Lung microvascular endothelial cell (primary cell): Measurements from ENCODE around the gene SPPL2A. TPM values are rescaled to one million over a fixed set of nuclear protein-coding genes. Genes with fewer than 3 reads are reported as not detected.
"Not testable (repeated sequence)": the region's sequence is repeated elsewhere in the genome, so short reads cannot be mapped to it uniquely, and the experiment has no call there.

Source experiments
- DNase-seq, 2 donors: peaks; one replicate each; pipeline versions ENCODE4 v3.0.0 to v3.0.0-alpha.2; 2010; ENCODE audit warnings: low read depth in 2 of 2
- total RNA-seq: library from RNA; depleted of rRNA; stranded (reverse); fragments of >200 nt; gene quantifications from 2 replicates; pipeline ENCODE4 v1.2.1, GENCODE V29; 2014

The SPPL2A gene
- total RNA-seq = 35.5 and 67.5 TPM in 2 replicates

DNA sequence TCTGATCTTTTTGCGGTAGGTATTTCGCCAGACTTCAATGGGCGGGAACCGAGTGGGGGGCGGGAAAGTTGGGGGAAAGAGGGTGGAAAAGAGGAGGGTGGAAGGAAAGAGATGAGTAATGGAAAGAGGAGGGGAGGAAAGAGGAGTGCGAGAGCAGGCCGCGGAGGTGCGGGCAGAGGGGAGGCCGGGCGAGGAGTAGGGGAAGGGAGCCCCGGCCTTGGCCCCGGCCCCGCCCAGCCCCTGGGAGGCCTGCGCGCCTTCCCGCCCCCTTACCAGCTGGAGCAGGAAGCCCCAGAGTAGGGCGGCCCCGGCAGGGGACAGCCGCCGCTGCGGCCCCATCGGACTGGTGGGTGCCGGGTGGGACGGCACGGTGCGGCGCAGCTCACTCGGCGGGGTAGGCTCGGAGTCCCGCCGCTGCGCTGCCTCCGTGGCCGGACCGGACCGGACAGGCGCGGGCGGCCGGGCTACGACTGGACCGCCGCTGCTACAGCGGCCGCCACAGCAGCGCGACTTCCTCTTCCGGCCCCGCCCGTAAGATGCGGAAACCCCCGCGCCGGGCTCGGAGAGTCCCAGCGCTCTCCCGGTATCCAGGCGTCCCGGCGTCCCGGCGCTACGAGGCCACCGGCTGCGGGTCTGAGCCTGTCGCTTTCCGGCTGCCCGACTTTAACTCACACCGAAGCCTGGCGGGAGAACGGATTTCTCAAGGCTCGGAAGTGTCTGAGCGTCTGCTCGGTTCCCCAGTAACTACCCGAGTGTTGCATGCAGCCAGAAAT, at the start of gene SPPL2A:
SPPL2A (minus strand) TSS at position 512 of the 773 bp plus-strand sequence; CDS start at position 339, 173 bp downstream.
- DNase-seq = peak; percentile 79 to 87

DNA sequence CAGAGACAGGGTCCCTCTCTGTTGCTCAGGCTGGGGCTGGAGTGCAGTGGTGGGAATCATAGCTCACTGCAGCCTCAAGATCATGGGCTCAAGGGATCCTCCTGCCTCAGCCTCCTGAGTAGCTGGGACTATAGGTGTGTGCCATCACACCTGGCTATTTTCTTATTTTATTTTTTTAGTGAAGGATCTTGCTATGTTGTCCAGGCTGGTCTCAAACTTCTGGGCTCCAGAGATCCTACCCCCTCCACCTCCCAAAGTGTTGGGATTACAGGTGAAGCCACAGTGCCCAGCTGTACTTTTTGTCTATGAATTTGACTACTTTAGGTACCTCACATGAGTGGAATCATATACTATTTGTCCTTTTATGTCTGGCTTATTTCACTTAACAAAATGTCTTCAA, 49.1 kb upstream of the SPPL2A start:
- no peak for DNase-seq

DNA sequence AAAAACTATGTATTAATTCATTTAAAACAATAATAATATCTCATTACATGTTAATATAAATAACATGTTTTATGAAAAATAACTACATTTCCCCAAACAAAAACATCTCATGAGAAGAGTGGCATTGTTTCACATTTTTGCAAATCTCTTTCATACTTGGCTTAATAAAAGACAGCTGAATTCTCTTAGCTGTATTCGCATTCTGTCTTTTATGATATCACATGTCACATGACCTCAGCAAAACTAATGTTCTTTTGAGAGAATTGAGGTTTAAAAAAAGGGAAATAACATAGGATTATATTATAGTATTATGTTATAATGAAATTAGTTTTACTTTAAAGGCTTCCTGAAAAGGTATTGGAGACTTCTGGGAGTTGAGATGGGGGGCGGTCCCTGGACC, 48.4 kb upstream of the SPPL2A start:
- DNase-seq = no peak

DNA sequence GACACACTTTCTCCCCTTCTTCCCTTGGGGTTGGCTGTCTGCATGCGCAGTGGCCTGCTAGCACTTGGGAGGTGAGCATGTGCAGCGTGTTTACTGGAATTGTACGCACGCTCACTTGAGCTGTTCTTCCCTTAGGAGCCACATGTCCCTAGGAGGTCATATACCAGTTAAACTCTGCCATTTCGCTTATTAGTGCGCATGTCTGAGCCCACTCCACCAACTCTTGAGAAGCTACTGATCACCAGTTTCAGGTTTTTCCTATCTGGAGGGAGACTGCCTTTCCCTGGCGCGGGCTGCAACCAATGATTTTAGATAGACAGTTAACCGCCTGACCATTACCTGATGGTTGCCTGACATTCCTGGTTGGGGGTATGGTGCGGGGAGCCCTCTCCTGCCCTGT, 47.6 kb upstream of the SPPL2A start:
- DNase-seq = no peak

GRCh38 chr15:50812181-50812506, 46.6 kb upstream of the SPPL2A start:
- DNase-seq = not testable (repeated sequence)

DNA sequence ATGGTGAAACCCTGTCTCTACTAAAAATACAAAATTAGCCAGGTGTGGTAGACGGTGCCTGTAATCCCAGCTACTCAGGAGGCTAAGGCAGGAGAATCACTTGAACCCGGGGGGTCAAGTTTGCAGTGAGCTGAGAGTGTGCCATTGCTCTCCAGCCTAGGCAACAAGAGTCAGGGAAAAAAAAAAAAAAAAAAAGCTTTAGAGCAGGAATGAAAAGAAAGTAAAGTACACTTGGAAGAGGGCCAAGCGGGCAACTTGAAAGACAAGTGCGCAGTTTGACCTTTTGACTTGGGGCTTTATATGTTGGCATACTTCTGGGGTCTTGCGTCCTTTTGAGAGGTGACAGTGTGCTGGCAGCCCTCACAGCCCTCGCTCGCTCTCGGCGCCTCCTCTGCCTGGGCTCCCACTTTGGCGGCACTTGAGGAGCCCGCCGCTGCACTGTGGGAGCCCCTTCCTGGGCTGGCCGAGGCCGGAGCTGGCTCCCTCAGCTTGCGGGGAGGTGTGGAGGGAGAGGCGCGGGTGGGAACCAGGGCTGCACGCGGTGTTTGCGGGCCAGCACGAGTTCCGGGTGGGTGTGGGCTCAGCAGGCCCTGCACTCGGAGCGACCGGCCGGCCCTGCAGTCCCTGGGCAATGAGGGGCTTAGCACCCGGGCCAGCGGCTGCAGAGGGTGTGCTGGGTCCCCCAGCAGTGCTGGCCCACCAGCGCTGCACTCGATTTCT, 46.1 kb upstream of the SPPL2A start:
- DNase-seq = not testable (repeated sequence)

DNA sequence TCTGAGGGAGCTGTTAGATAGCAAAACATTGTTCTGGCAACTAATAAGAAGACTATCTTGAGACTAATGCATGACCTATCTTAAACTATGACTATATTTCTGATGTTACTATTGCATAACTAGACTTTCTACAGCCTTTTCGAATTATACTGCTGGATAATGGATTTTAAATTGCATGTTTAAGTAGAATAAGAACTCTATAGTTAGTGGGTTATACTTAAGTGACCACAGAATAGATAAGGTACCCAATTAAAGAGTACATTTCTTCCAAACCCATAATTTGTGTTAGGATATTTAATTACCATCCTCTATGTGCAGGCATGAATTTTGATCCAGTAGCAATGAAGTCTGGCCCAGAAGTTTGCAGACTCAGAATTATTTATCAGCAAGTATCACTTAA, 44.6 kb upstream of the SPPL2A start:
- DNase-seq = no peak

GRCh38 chr15:50808728-50809127, 43.2 kb upstream of the SPPL2A start:
- DNase-seq = no peak

DNA sequence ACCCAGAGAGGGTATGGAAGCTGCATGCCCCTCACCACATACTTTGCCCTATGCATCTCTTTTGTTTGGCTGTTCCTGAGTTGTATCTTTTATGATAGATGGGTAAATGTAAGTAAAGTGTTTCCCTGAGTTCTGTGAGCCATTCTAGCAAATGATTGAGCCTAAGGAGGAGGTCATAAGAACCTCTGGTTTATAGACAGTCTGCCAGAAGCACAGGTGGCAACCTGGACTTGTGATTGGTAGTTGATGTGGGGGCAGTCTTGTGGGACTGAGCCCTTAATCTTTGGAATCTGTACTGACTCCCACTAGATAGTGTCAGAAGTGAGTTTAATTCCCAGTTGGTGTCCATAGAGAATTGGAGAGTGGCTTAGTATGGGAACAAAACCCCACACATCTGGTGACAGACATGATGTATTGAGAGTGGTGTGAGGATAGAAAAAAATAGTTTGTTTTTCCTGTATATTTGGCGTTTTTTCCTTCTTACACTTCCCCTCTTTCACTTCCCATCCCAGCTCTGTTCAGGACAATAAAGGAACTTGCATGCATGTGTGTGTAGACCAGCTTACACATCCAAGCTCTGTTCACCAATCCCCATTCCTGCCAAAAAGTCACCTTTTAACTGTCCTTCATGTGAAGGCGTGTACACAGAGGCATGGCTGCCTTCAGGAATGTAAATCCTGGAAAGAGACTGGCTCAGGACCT, 38.1 kb upstream of the SPPL2A start:
- no peak for DNase-seq

DNA sequence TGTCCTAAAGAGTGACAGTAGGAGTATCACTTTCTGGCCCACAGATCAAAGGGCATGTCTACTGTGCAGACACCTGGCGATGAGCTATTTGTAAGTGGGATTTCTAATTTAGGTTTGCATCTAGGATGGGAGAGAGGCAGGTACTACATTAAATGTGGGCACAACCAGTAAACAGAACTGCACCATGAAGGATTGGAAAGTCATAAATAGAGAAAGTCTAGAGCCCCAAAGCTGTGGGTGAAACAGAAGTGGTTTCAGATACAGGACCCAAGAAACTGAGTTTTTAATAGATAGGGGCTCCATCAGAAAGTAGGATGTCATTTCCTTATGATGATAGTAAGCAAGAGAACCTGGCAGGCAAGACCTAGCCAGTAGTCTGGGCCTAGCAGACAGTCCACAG, 35.2 kb upstream of the SPPL2A start:
- no peak for DNase-seq

DNA sequence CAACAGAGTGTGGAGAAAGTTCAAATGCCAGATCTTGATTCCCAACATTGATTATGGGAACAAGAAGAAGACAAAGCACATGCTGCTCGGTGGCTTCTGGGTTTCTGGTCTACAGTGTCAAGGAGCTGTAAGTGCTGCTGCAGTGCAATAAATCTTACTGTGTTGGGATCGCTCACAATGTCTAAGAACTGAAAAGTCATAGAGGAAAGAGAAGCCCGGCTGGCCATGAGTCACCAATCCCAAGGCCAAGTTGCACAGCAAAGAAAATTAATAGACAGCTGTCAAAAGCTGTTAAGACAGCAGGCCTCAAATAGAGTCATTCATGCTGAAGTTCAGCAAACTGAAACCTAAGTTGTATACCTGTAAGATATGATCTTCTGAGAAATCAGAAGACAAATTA, 33.2 kb upstream of the SPPL2A start:
- DNase-seq = peak in 1 of 2 donors; percentile 63

GRCh38 chr15:50797926-50798325, 32.4 kb upstream of the SPPL2A start:
- DNase-seq = no peak

DNA sequence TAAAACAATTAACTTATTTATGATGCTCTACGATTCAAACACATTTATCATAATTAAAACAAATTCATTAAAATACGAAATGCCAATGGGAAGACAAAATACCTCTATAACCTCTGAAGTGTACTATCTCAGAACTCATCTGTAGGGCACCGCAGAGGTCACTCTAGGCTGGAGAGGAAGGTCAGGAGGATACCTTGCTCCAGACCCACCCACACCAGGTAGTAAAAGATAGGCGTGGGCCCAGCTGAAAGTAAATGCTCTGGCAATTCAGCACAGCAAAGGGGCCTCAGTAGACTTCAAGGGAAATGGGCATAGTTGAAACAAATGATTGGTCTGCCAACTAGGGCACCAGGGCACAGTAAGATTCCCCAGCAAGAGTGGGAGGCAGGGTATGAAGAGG, 26.0 kb upstream of the SPPL2A start:
- no peak for DNase-seq

DNA sequence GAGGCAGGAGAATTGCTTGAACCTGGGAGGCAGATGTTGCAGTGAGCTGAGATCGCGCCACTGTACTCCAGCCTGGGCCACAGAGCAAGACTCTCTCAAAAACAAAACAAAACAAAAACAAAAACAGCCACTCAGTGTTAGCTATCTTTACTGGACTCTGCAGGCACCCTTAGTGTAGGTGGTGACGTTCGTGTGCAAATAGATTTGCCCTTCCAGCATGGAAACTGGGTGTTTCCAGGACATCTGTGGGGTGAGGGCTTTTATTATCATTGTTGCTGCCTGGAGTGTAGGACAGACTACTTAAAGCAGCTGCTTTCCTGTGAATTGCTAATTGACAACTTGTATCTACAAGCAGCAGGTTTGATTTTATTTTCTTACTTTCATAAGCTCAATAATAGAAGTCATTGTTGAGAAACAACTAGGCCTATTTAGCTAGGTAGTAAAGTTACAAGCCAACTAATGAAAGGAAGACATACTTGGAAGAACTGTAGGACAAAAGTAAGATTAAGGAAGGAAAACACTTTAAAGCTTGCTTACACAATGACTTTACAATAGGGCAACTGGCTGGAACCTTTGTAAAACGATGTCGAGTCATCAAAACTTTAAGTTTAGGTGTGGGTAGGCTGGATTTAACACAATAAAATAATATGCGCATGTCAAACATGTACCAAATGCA, 25.4 kb upstream of the SPPL2A start:
- DNase-seq = no peak

GRCh38 chr15:50786871-50787270, 21.4 kb upstream of the SPPL2A start:
- DNase-seq = no peak

- DNase-seq = no peak
Measured at GRCh38 chr15:50786438-50786837, 20.9 kb upstream of the SPPL2A start.

DNA sequence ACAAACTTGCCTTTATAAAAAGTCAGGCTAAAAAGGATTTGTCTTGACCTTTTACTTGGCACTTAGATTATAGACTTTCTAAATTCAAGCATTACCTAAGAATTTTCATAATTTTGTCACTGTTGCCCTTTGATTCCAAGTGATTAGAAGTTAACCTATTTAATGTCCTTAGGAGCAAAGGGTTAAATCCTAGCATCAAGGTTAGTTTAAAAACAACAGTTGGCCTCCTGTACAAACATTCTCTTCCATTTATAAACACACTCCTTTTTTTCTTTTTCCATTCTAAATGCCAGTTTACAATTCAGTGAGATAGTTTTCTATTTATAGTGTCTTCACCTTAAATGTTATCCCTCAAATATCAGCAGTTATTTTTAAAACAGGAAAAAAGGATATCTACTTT, 18.4 kb upstream of the SPPL2A start:
- peak in 1 of 2 donors; percentile 58 for DNase-seq

- no peak for DNase-seq
Measured at GRCh38 chr15:50783411-50783810, 17.9 kb upstream of the SPPL2A start.

- DNase-seq = no peak
Measured at GRCh38 chr15:50778086-50778485, 12.6 kb upstream of the SPPL2A start.

GRCh38 chr15:50777042-50777441, 11.5 kb upstream of the SPPL2A start:
- DNase-seq = no peak

- no peak for DNase-seq
Measured at GRCh38 chr15:50774450-50774849, 8.9 kb upstream of the SPPL2A start.

GRCh38 chr15:50773389-50773788, 7.9 kb upstream of the SPPL2A start:
- no peak for DNase-seq
